Stimulated activated CD8-positive, alpha-beta memory T cell treated with anti-CD3 and anti-CD28 coated beads, Interleukin-2, amount 100 ng/mL, for 48 hours (primary cell): ENCODE measurements around the gene CPXM1.
"Not testable (repeated sequence)": the region's sequence is repeated elsewhere in the genome, so short reads cannot be mapped to it uniquely, and the experiment has no call there.

Source experiments
- DNase-seq, 2 donors: peaks; one replicate each; pipeline ENCODE4 v3.0.0-alpha.2; 2020; ENCODE audit warnings: low read depth in 2 of 2

Gene CPXM1

DNA sequence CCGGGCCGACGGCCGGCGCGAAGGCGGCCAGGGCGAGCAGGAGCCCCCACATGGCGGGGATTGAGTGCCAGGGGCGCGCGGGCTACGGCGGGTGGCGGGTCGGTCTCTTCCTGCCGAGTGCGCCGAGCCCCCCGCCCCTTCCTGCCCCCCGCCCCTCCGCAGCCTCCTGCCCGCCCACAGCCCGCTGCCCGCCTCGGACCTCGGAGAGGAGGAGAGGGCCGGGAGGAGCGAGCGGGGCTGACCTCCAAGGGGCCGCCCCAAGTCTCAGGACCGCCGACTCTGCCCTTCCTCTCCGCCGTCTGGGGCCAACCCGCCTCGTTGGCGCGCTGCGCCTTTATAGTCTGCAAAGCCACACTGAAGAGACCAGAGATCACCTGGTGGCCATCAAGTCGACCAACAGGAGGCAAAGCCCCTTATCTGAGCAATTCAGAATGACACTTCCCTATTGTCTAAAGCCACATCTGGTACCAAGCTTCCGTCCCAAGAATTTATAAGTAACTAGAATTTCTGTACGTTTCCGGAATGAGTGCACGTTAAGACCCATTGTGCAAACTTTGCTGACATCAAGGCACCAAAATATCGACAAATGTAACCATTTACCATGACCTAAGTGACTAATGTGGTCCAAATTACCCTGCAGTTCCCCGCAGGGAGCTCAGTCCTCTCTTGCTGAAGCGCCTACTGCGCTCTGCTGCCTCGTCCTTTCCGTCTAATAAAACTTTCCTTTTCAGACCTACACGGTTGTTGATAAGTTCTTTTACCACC lies at the start of gene CPXM1:
Gene CPXM1 (minus strand): TSS at position 107 of the 765 bp plus-strand sequence. CDS start 55 bp downstream, at position 52.
- no peak for DNase-seq

DNA sequence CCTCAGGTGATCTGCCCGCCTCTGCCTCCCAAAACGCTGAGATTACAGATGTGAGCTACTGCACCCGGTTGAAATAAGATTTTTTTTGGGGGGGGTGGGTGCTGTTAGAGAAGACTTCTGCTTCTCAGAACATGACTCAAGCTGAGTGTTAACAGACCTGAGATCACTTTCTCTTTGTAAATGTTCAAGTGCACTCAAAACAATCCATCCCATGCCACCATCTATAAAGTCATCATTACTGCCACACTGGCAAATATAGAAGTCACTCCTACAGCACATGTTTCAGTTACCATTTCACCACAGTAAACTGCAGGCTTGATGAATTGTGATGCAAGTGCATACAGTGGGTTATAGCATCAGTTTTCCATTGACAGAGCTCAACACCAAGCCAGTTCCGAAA lies 49.1 kb upstream of the CPXM1 start:
- no peak for DNase-seq

- no peak for DNase-seq
These were observed 47.4 kb upstream of the CPXM1 start for GRCh38 chr20:2847802-2848201.

- no peak for DNase-seq
These were observed 46.3 kb upstream of the CPXM1 start for GRCh38 chr20:2846698-2847097.

- no peak for DNase-seq
These were observed 45.2 kb upstream of the CPXM1 start for GRCh38 chr20:2845607-2846006.

- DNase-seq, result peak in 1 of 2 donors; percentile 41
These were observed 40.6 kb upstream of the CPXM1 start for GRCh38 chr20:2840967-2841531.

DNA sequence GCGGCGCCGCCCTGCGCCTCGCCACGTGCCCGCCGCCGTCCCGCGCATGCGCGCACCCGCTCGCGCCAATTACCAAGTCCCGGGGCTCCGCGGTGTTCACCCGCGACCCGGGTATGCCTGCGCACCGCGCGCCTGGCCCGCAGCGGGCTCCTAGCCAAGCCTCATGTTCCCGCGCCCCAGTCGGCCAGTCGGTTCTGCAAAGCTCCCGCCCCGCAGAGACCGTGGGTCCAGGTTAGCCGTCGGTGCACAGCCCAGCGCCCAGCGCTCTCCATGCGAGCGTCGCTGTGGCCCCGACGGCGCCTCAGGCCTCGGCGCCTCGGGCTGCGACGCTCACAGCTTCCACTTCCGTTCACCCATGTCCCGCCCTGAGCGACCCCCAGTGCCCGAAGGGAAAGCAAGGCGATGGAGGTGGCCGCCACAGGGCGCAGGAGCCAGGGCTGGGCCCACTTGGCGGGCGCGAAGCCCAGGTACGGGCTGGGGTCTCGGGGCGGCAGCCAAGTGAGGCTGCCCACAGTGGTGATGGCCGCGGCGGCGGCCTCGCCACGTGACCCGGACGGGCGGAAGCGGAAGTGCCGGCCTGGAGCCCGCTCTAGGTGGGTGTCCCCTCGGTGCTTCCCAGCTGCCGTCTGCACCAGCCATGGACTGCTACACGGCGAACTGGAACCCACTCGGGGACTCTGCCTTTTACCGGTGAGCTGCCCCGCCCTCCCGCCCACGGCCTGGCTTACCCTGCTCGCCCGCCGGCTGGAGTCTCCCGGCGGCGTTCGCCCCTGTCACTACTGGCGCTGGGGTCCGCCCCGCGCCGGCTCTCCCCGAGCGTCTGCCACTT lies 39.9 kb upstream of the CPXM1 start, which contains the start of the genes PCED1A and VPS16:
Gene PCED1A (minus strand): TSS at position 518 of the 829 bp plus-strand sequence. CDS start 743 bp downstream, outside the sequence.
Gene VPS16 (plus strand): TSS at position 608 of the 829 bp plus-strand sequence. CDS start 30 bp downstream, at position 638.
- DNase-seq, result peak; percentile 82 to 84

DNA sequence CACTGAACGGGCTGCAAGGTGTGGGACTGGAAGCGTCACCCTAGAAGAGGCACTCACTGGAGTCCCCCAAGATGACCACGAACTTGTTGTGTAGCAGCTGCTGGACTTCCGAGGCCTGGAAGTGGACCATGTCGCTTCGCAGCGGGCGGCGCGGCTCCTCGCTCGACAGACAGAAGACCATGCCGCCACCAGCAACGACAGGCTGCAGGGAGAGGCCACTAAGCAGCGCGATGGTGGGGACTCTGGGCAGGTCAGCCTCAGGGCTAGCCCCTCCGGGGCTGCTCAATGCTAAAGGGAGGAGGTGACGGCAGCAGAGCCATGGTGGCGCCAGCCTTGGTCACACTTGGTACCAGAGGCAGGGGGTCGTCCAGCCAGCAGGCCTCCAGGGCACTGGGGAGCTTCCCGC lies 39.3 kb upstream of the CPXM1 start:
- no peak for DNase-seq

GRCh38 chr20:2838847-2839671 lies 38.6 kb upstream of the CPXM1 start:
- DNase-seq, result no peak

- no peak for DNase-seq
These were observed 37.9 kb upstream of the CPXM1 start for GRCh38 chr20:2838170-2838797.

GRCh38 chr20:2837221-2837960 lies 37.0 kb upstream of the CPXM1 start:
- DNase-seq, result no peak

DNA sequence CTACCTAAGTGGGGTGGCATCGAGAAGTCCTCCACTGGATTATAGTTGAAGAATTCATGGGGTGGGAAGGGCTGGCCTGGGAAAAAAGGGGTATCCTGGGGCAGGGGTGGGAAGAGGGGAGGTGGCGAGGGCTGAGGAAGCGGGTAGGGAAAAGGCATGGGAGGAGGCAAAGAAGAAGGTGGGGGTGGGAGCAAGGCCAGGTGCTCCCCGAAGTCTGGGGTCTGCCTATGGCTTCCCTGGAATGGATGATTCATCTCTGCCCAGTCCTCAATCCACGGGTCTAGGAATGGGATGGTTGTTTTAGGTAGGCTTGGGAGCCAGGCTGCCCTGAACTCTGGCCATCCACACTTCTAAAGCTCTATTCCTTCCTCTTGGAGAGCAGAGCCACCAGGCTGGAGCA lies 35.6 kb upstream of the CPXM1 start:
- no peak for DNase-seq

- no peak for DNase-seq
These were observed 34.9 kb upstream of the CPXM1 start for GRCh38 chr20:2835331-2835796.

- DNase-seq, result no peak
These were observed 34.1 kb upstream of the CPXM1 start for GRCh38 chr20:2834401-2835110.

DNA sequence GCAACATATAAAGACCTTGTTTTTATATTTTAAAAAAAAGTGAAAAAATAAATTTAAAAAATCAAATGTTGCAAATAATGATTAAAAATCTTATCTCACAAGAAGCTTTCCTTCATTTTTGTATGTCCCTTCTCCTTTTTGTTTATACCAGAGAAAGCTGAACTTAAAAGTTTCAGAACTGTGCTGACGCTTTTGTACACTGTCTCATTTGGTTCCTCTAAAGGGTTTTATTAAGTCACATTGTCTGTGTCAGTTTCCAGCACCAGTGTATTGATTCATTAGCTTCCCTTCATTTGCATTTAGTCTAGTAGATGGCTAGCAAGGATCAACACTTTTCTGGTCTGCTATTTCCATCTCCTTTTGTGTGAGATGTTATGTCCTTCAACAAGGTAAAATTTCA lies 33.3 kb upstream of the CPXM1 start:
- no peak for DNase-seq

DNA sequence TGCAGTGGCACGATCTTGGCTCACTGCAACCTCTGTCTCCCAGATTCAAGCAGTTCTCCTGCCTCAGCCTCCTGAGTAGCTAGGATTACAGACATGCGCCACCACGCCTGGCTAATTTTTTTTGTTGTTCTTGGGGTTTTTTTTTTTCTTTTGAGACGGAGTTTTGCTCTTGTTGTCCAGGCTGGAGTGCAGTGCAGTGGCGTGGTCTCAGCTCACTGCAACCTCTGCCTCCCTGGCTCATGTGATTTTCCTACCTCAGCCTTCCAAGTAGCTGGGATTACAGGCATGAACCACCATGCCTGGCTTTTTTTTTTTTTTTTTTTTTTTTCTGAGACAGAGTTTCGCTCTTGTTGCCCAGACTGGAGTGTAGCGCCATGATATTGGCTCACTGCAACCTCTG lies 30.8 kb upstream of the CPXM1 start:
- not testable (repeated sequence) for DNase-seq

GRCh38 chr20:2829376-2829775 lies 28.9 kb upstream of the CPXM1 start:
- DNase-seq, result no peak

DNA sequence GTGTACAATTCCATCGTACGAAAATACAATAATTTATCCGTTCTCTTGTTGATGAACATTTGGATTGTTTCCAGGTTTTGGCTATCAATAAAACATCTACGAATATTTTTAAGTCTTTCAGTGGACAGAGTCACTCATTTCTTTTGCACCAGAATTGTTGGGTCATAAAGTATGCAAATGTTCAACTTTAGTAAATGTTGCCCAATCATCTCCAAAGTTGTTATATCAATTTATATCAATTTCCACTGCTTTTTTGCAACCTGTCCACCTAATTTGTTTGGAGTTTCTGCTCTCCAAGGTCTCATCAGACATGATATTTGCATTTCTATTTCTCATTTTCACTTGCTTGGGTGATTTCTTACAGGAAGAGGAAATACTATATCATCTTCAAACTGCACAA lies 26.2 kb upstream of the CPXM1 start:
- DNase-seq, result no peak

- DNase-seq, result no peak
These were observed 25.3 kb upstream of the CPXM1 start for GRCh38 chr20:2825761-2826160.

DNA sequence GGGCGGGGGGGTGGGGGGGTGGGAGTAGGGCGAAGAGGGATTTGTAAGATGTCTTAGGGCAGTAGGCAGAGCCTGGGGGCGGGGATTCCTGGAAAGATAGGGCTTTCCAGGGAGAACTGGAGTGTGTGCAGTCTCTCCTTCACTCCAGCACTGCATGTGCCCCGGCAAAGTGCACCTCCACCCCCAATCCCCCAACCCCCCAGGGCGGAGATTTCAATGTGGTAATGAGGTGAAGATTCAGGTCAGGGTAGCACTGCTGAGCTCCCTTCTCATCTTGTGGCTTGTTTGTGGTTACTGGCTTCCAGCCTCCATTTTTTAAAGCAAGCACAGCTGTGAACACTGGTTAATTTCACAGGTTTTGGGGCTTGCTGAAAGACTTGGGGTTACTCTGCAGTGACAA lies 21.6 kb upstream of the CPXM1 start:
- no peak for DNase-seq
